NCI-H1105 (cell line): ENCODE data around the gene CNIH3.
"Not testable (repeated sequence)": the region's sequence is repeated elsewhere in the genome, so short reads cannot be mapped to it uniquely, and the experiment has no call there.

Experiments used
- DNase-seq: peaks from one replicate; lab custom pipeline; 2025; lab: John Stamatoyannopoulos, UW

CNIH3 gene

GRCh38 chr1:224643653-224644052 is 27.5 kb downstream of the CNIH3 start:
- no peak for DNase-seq

GRCh38 chr1:224644553-224645154 is 28.5 kb downstream of the CNIH3 start:
- no peak for DNase-seq

GRCh38 chr1:224647449-224647848 is 31.3 kb downstream of the CNIH3 start:
- DNase-seq: no peak

GRCh38 chr1:224650290-224650689 is 34.2 kb downstream of the CNIH3 start:
- no peak for DNase-seq

- no peak for DNase-seq
Measured at GRCh38 chr1:224651188-224651587, 35.1 kb downstream of the CNIH3 start.

GRCh38 chr1:224656392-224656791 is 40.3 kb downstream of the CNIH3 start:
- no peak for DNase-seq

- DNase-seq: no peak
Measured at GRCh38 chr1:224660074-224660473, 44.0 kb downstream of the CNIH3 start.

GRCh38 chr1:224662870-224663269 is 46.8 kb downstream of the CNIH3 start:
- no peak for DNase-seq

GRCh38 chr1:224665016-224665415 is 48.9 kb downstream of the CNIH3 start:
- no peak for DNase-seq

GRCh38 chr1:224666078-224666477 is 50.0 kb downstream of the CNIH3 start:
- no peak for DNase-seq

- no peak for DNase-seq
Measured at GRCh38 chr1:224666913-224667312, 50.8 kb downstream of the CNIH3 start.

GRCh38 chr1:224668984-224669383 is 52.9 kb downstream of the CNIH3 start:
- no peak for DNase-seq

GRCh38 chr1:224669403-224669802 is 53.3 kb downstream of the CNIH3 start:
- DNase-seq: no peak

GRCh38 chr1:224670506-224670905 is 54.4 kb downstream of the CNIH3 start:
- no peak for DNase-seq

GRCh38 chr1:224671076-224671475 is 55.0 kb downstream of the CNIH3 start:
- no peak for DNase-seq

- DNase-seq: no peak
Measured at GRCh38 chr1:224673141-224673540, 57.0 kb downstream of the CNIH3 start.

GRCh38 chr1:224675590-224675989 is 59.5 kb downstream of the CNIH3 start:
- DNase-seq: no peak

- DNase-seq: no peak
Measured at GRCh38 chr1:224676551-224676950, 60.4 kb downstream of the CNIH3 start.

- no peak for DNase-seq
Measured at GRCh38 chr1:224678168-224678567, 62.1 kb downstream of the CNIH3 start.

- no peak for DNase-seq
Measured at GRCh38 chr1:224679606-224680005, 63.5 kb downstream of the CNIH3 start.

- no peak for DNase-seq
Measured at GRCh38 chr1:224681816-224682215, 65.7 kb downstream of the CNIH3 start.

GRCh38 chr1:224683936-224684335 is 67.8 kb downstream of the CNIH3 start:
- DNase-seq: peak; percentile 34

GRCh38 chr1:224684979-224685425 is 68.9 kb downstream of the CNIH3 start:
- no peak for DNase-seq

- DNase-seq: not testable (repeated sequence)
Measured at GRCh38 chr1:224686140-224686539, 70.0 kb downstream of the CNIH3 start.
